Trophoblast cell (in vitro differentiated cells and primary cell): ENCODE measurements around the gene SLU7.
A peak's percentile ranks its signal among the peaks of the same experiment; 100 is the strongest.

Experiments
- DNase-seq, 2 donors: peaks; one replicate each; pipeline ENCODE4 v3.0.0-alpha.2; 2016
- H2AFZ ChIP-seq: 2 replicates; pipeline ENCODE4 v1.6.1; 2013; ENCODE audit warnings: low read length, moderate library complexity, mild to moderate bottlenecking; ENCODE audit not compliant: insufficient read depth, poor library complexity
- H2AK5ac ChIP-seq: 2 replicates; pipeline ENCODE4 v1.6.1; 2013; ENCODE audit warnings: mild to moderate bottlenecking, low read length
- H2BK120ac ChIP-seq: 2 replicates; pipeline ENCODE4 v1.6.1; 2013; ENCODE audit warnings: low read length, mild to moderate bottlenecking, moderate library complexity; ENCODE audit not compliant: insufficient read depth, poor library complexity
- H2BK12ac ChIP-seq: 2 replicates; pipeline ENCODE4 v1.6.1; 2013; ENCODE audit warnings: mild to moderate bottlenecking, low read length, moderate library complexity
- H2BK5ac ChIP-seq: 2 replicates; pipeline ENCODE4 v1.6.1; 2013; ENCODE audit warnings: low read length, low read depth, moderate library complexity, mild to moderate bottlenecking; ENCODE audit not compliant: poor library complexity
- H3K14ac ChIP-seq: 2 replicates; pipeline ENCODE4 v1.6.1; 2013; ENCODE audit warnings: mild to moderate bottlenecking, low read length
- H3K18ac ChIP-seq: 2 replicates; pipeline ENCODE4 v1.6.1; 2013; ENCODE audit warnings: mild to moderate bottlenecking, low read length
- H3K23ac ChIP-seq: 2 replicates; pipeline ENCODE4 v1.6.1; 2013; ENCODE audit warnings: low read length
- H3K27ac ChIP-seq: 2 replicates; pipeline ENCODE4 v1.5.1; 2013; ENCODE audit warnings: low read depth, mild to moderate bottlenecking, inconsistent platforms, low read length, moderate library complexity
- H3K27me3 ChIP-seq: 2 replicates; pipeline ENCODE4 v1.6.1; 2013; ENCODE audit warnings: inconsistent platforms, mild to moderate bottlenecking, low read length, moderate library complexity; ENCODE audit not compliant: insufficient read depth
- H3K36me3 ChIP-seq, 2 experiments: 1 replicate in 1 of 2; 2 replicates in 1 of 2; pipeline ENCODE4 v1.6.1; 2013; ENCODE audit warnings: low read length in 2 of 2, mild to moderate bottlenecking in 2 of 2, moderate library complexity in 1 of 2; ENCODE audit not compliant: insufficient read depth in 2 of 2, control insufficient read depth in 1 of 2
- H3K4ac ChIP-seq: 2 replicates; pipeline ENCODE4 v1.6.1; 2013; ENCODE audit warnings: low read depth, mild to moderate bottlenecking, low read length, moderate library complexity
- H3K4me1 ChIP-seq, 2 experiments: 1 replicate in 1 of 2; 2 replicates in 1 of 2; pipeline ENCODE4 v1.6.1; 2013; ENCODE audit warnings: low read length in 2 of 2, mild to moderate bottlenecking in 2 of 2, moderate library complexity in 1 of 2; ENCODE audit not compliant: insufficient read depth in 2 of 2, control insufficient read depth in 1 of 2
- H3K4me2 ChIP-seq: 2 replicates; pipeline ENCODE4 v1.6.1; 2013; ENCODE audit warnings: inconsistent platforms, mild to moderate bottlenecking, low read length, moderate library complexity
- H3K4me3 ChIP-seq: 2 replicates; pipeline ENCODE4 v1.5.1; 2013; ENCODE audit warnings: mild to moderate bottlenecking, low read depth, low read length, inconsistent platforms
- H3K79me1 ChIP-seq: one replicate; pipeline ENCODE4 v1.6.1; 2013; ENCODE audit warnings: low read length
- H3K79me2 ChIP-seq: 2 replicates; pipeline ENCODE4 v1.6.1; 2013; ENCODE audit warnings: low read length, mild to moderate bottlenecking; ENCODE audit not compliant: control insufficient read depth, insufficient read depth, poor library complexity
- H3K9ac ChIP-seq: 2 replicates; pipeline ENCODE4 v1.6.1; 2013; ENCODE audit warnings: mild to moderate bottlenecking, low read length
- H3K9me3 ChIP-seq: 2 replicates; pipeline ENCODE4 v1.6.1; 2013; ENCODE audit warnings: low read depth, mild to moderate bottlenecking, control low read depth, inconsistent platforms, low read length; ENCODE audit not compliant: insufficient read depth
- H4K12ac ChIP-seq: 2 replicates; pipeline ENCODE4 v1.6.1; 2013; ENCODE audit warnings: low read depth, mild to moderate bottlenecking, low read length, moderate library complexity
- H4K8ac ChIP-seq: 2 replicates; pipeline ENCODE4 v1.6.1; 2013; ENCODE audit warnings: low read depth, mild to moderate bottlenecking, low read length, moderate library complexity
- H4K91ac ChIP-seq: one replicate; pipeline ENCODE4 v1.6.1; 2013; ENCODE audit warnings: low read depth, mild to moderate bottlenecking, low read length, moderate library complexity
- WGBS: extraction: QIAGEN DNeasy Blood & Tissue Kit; methylation state at CpG from one replicate; pipeline ENCODE4 v1.1.7; 2013; ENCODE audit warnings: missing lambda C conversion rate; ENCODE audit not compliant: insufficient read length, insufficient coverage; ENCODE audit errors: extremely low coverage; 5-methylcytosine and 5-hydroxymethylcytosine counted together

The SLU7 gene

GRCh38 chr5:160363660-160364395 lies 55.1 kb downstream of the SLU7 start:
- Histone ChIP-seq H3K9me3 (peaks cover 2% of the 10 kb centered on the region), H3K4me2 (no peak overlapping the region), H3K4me1 (peaks cover 3 to 8% of the 10 kb centered on the region in 2 experiments), H2AFZ (no peak overlapping the region), H3K23ac (no peak overlapping the region), H3K27ac (no peak overlapping the region), H3K9ac (no peak overlapping the region), H3K27me3 (peaks cover 3% of the 10 kb centered on the region), H2BK12ac (no peak overlapping the region), H3K4ac (no peak overlapping the region), H3K4me3 (no peak overlapping the region), H3K79me1 (no peaks in the 10 kb centered on the region), H2BK5ac (no peak overlapping the region), H2AK5ac (no peak overlapping the region), H4K91ac (no peak overlapping the region), H3K18ac (no peak overlapping the region), H3K14ac (no peak overlapping the region), H2BK120ac (no peak overlapping the region), H4K8ac (no peak overlapping the region), H3K36me3 (no peaks in the 10 kb centered on the region), H3K79me2 (no peaks in the 10 kb centered on the region), H4K12ac (no peak overlapping the region)
- DNase-seq: no peak
- WGBS: no CpG with 5 or more reads among the region's 13 CpGs

- H3K23ac ChIP-seq: no peak overlapping the region
- H3K4me3 ChIP-seq: no peak overlapping the region
- no CpG with 5 or more reads among the region's 3 CpGs for WGBS
- no peak overlapping the region for H3K9ac ChIP-seq
- H3K9me3 ChIP-seq: peaks cover 2% of the 10 kb centered on the region
- no peak overlapping the region for H2AFZ ChIP-seq
- H3K18ac ChIP-seq: no peak overlapping the region
- H3K36me3 ChIP-seq: no peaks in the 10 kb centered on the region
- no peak overlapping the region for H2AK5ac ChIP-seq
- H2BK120ac ChIP-seq: no peak overlapping the region
- no peak overlapping the region for H2BK5ac ChIP-seq
- H3K4me2 ChIP-seq: no peak overlapping the region
- H3K27me3 ChIP-seq: no peaks in the 10 kb centered on the region
- H3K79me2 ChIP-seq: no peaks in the 10 kb centered on the region
- H3K4ac ChIP-seq: no peak overlapping the region
- H3K79me1 ChIP-seq: no peaks in the 10 kb centered on the region
- no peak overlapping the region for H4K12ac ChIP-seq
- H3K4me1 ChIP-seq: peaks cover 3 to 8% of the 10 kb centered on the region in 2 experiments
- no peak overlapping the region for H3K27ac ChIP-seq
- H4K8ac ChIP-seq: no peak overlapping the region
- DNase-seq: no peak
- no peak overlapping the region for H3K14ac ChIP-seq
- H4K91ac ChIP-seq: no peak overlapping the region
- no peak overlapping the region for H2BK12ac ChIP-seq
Observed at GRCh38 chr5:160363211-160363610, 55.7 kb downstream of the SLU7 start.

- no peak overlapping the region for H4K91ac ChIP-seq
- H3K18ac ChIP-seq: no peak overlapping the region
- H4K12ac ChIP-seq: no peak overlapping the region
- H3K14ac ChIP-seq: no peak overlapping the region
- no peaks in the 10 kb centered on the region for H3K79me2 ChIP-seq
- H2BK12ac ChIP-seq: no peak overlapping the region
- H3K27me3 ChIP-seq: no peaks in the 10 kb centered on the region
- no peak for DNase-seq
- H3K4me3 ChIP-seq: no peak overlapping the region
- no peaks in the 10 kb centered on the region for H3K36me3 ChIP-seq
- no peak overlapping the region for H4K8ac ChIP-seq
- no CpG with 5 or more reads among the region's 9 CpGs for WGBS
- H3K79me1 ChIP-seq: no peaks in the 10 kb centered on the region
- H3K4me2 ChIP-seq: no peak overlapping the region
- no peaks in the 10 kb centered on the region for H3K9me3 ChIP-seq
- H3K4ac ChIP-seq: no peak overlapping the region
- no peak overlapping the region for H3K27ac ChIP-seq
- no peak overlapping the region for H2BK5ac ChIP-seq
- no peak overlapping the region for H2AK5ac ChIP-seq
- H3K4me1 ChIP-seq: peaks cover 3 to 8% of the 10 kb centered on the region in 2 experiments
- H3K9ac ChIP-seq: no peak overlapping the region
- H2BK120ac ChIP-seq: no peak overlapping the region
- H2AFZ ChIP-seq: no peak overlapping the region
- no peak overlapping the region for H3K23ac ChIP-seq
Observed at GRCh38 chr5:160361624-160362228, 57.2 kb downstream of the SLU7 start.

GRCh38 chr5:160360310-160360709 lies 58.6 kb downstream of the SLU7 start:
- Histone ChIP-seq H3K27me3 (no peaks in the 10 kb centered on the region), H3K36me3 (no peaks in the 10 kb centered on the region), H4K12ac (no peak overlapping the region), H3K4me1 (peaks cover 3 to 8% of the 10 kb centered on the region in 2 experiments), H3K4me3 (no peak overlapping the region), H3K18ac (no peak overlapping the region), H3K14ac (no peak overlapping the region), H3K79me1 (no peaks in the 10 kb centered on the region), H3K23ac (no peak overlapping the region), H4K91ac (no peak overlapping the region), H2AFZ (peak overlapping the region; percentile 10), H3K27ac (no peak overlapping the region), H2BK5ac (no peak overlapping the region), H3K9ac (no peak overlapping the region), H2BK12ac (no peak overlapping the region), H3K9me3 (no peaks in the 10 kb centered on the region), H3K79me2 (no peaks in the 10 kb centered on the region), H2BK120ac (no peak overlapping the region), H4K8ac (no peak overlapping the region), H2AK5ac (no peak overlapping the region), H3K4ac (no peak overlapping the region), H3K4me2 (no peak overlapping the region)
- no peak for DNase-seq
- WGBS: no CpG with 5 or more reads among the region's 3 CpGs
